PC-9 (cell line): ENCODE measurements around the gene ANKS1B. TPM values are rescaled to one million over a fixed set of nuclear protein-coding genes. Genes with fewer than 3 reads are reported as not detected.

ENCODE experiments used
- BruUV-seq: library from RNA; stranded (reverse); fragments of 400-500 nt; replicated peaks from 2 replicates; lab custom pipeline; 2021; lab: Mats Ljungman, UMichigan
- CTCF ChIA-PET: fragments of 300-600 bp; sonication (Branson Sonifier 250); formaldehyde crosslinking; loops from one replicate; lab custom pipeline; 2022; ENCODE audit warnings: antibody characterized with exemption; lab: Charles Lee
- POLR2A ChIA-PET: fragments of 300-600 bp; sonication (Branson Sonifier 250); formaldehyde crosslinking; loops from one replicate; lab custom pipeline; 2022; ENCODE audit warnings: antibody characterized with exemption; ENCODE audit not compliant: unreplicated experiment; lab: Charles Lee
- DNase-seq, 2 experiments: peaks; one replicate each; pipeline versions ENCODE4 v3.0.0 to v3.0.0-alpha.2; 2015 to 2022; ENCODE audit warnings: mixed read lengths in 1 of 2
- H2AFZ ChIP-seq: fragments of 200-600 bp; sonication (generic); 2 replicates; pipeline ENCODE4 v1.8.1; 2017; ENCODE audit warnings: antibody characterized with exemption
- H3F3A ChIP-seq: fragments of 200-600 bp; sonication (generic); 2 replicates; pipeline ENCODE4 v1.8.1; 2017; ENCODE audit warnings: antibody characterized with exemption, mild to moderate bottlenecking, low read depth; ENCODE audit not compliant: insufficient read depth
- H3K27ac ChIP-seq: fragments of 200-600 bp; sonication (generic); 2 replicates; pipeline ENCODE4 v1.6.1; 2016; ENCODE audit warnings: mixed run types
- H3K27me3 ChIP-seq: fragments of 200-600 bp; sonication (generic); 2 replicates; pipeline ENCODE4 v1.6.1; 2016; ENCODE audit warnings: low read depth, mixed run types; ENCODE audit not compliant: insufficient read depth
- H3K36me3 ChIP-seq: fragments of 200-600 bp; sonication (generic); 2 replicates; pipeline ENCODE4 v1.6.1; 2016; ENCODE audit warnings: low read depth, mixed run types
- H3K4me1 ChIP-seq: fragments of 200-600 bp; sonication (generic); replicated peaks from 2 replicates; pipeline ENCODE4 v1.6.1; 2016; ENCODE audit warnings: mixed run types; ENCODE audit not compliant: insufficient read depth
- H3K4me2 ChIP-seq: fragments of 200-600 bp; sonication (generic); 2 replicates; pipeline ENCODE4 v1.6.1; 2017; ENCODE audit warnings: mixed run types
- H3K4me3 ChIP-seq: fragments of 200-600 bp; sonication (generic); 2 replicates; pipeline ENCODE4 v1.6.1; 2016; ENCODE audit warnings: mixed run types
- H3K79me2 ChIP-seq: fragments of 200-600 bp; sonication (generic); 2 replicates; pipeline ENCODE4 v1.6.1; 2017; ENCODE audit warnings: low read depth, mixed run types
- H3K9me2 ChIP-seq: fragments of 200-600 bp; sonication (generic); 2 replicates; pipeline ENCODE4 v1.8.1; 2017; ENCODE audit warnings: mild to moderate bottlenecking; ENCODE audit not compliant: insufficient read depth
- H3K9me3 ChIP-seq: fragments of 200-600 bp; sonication (generic); 2 replicates; pipeline ENCODE4 v1.8.1; 2016; ENCODE audit warnings: low read depth; ENCODE audit not compliant: insufficient read depth
- H4K20me1 ChIP-seq: fragments of 200-600 bp; sonication (generic); 2 replicates; pipeline ENCODE4 v1.8.1; 2017; ENCODE audit not compliant: insufficient read depth
- CTCF ChIP-seq: fragments of 200-600 bp; sonication (generic); conservative IDR thresholded peaks from 2 replicates; pipeline ENCODE4 v1.6.1; 2017; ENCODE audit warnings: mixed run types, antibody characterized with exemption, mild to moderate bottlenecking, moderate library complexity
- EZH2 ChIP-seq: fragments of 200-600 bp; sonication (generic); IDR thresholded peaks from 2 replicates; pipeline ENCODE4 v1.8.0; 2017; ENCODE audit warnings: antibody characterized with exemption, low read depth
- intact Hi-C: fragments of 100-400 bp; cut with micrococcal nuclease; formaldehyde crosslinking; loops from one replicate; pipeline ENCODE4 v1.10.0; 2022; ENCODE audit not compliant: unreplicated experiment
- total RNA-seq: library from RNA; stranded (reverse); gene quantifications from 2 replicates; pipeline ENCODE4 v1.2.3, GENCODE V29; 2021

The ANKS1B gene
- total RNA-seq, 1 experiment from 2014 or later, result not detected

- DNase-seq, result no peak
- Histone ChIP-seq H3K9me2 (no peaks in the 10 kb centered on the region), H3K4me3 (no peak overlapping the region), H3K9me3 (no peaks in the 10 kb centered on the region), H3K4me2 (no peak overlapping the region), H2AFZ (no peak overlapping the region), H4K20me1 (no peaks in the 10 kb centered on the region; the same call in 1 of the 2 replicates), H3K27ac (no peak overlapping the region), H3K27me3 (no peaks in the 10 kb centered on the region), H3F3A (no peaks in the 10 kb centered on the region), H3K79me2 (no peaks in the 10 kb centered on the region), H3K36me3 (no peaks in the 10 kb centered on the region), H3K4me1 (no peaks in the 10 kb centered on the region)
- ChIA-PET CTCF (no interaction called here), POLR2A (no interaction called here)
- intact Hi-C loops, result no loop called here
- no peak for TF ChIP-seq CTCF
- TF ChIP-seq EZH2, result no peak
- BruUV-seq, result no TSS peak
Measured at GRCh38 chr12:99352269-99352668, 632.5 kb downstream of the ANKS1B start.

- no peaks in the 10 kb centered on the region for H3K36me3 ChIP-seq
- intact Hi-C loops, result no loop called here
Measured at GRCh38 chr12:99343960-99344359, 640.8 kb downstream of the ANKS1B start.

GRCh38 chr12:99339663-99340062 lies 645.1 kb downstream of the ANKS1B start:
- no peak for DNase-seq
- H4K20me1 ChIP-seq, result no peaks in the 10 kb centered on the region
- H3K27ac ChIP-seq, result no peak overlapping the region
- no peaks in the 10 kb centered on the region for H3F3A ChIP-seq
- POLR2A ChIA-PET, result no interaction called here
- no peaks in the 10 kb centered on the region for H3K27me3 ChIP-seq
- no peaks in the 10 kb centered on the region for H3K9me3 ChIP-seq
- no peaks in the 10 kb centered on the region for H3K9me2 ChIP-seq
- H3K4me3 ChIP-seq, result no peak overlapping the region
- CTCF ChIA-PET, result no interaction called here
- no peak overlapping the region for H3K4me2 ChIP-seq
- no peaks in the 10 kb centered on the region for H3K36me3 ChIP-seq
- no peaks in the 10 kb centered on the region for H3K79me2 ChIP-seq
- intact Hi-C loops, result no loop called here
- no TSS peak for BruUV-seq
- H3K4me1 ChIP-seq, result no peaks in the 10 kb centered on the region
- TF ChIP-seq CTCF, result no peak
- no peak for TF ChIP-seq EZH2
- H2AFZ ChIP-seq, result no peak overlapping the region

More at GRCh38 chr12:99343960-99344359, 640.8 kb downstream of the ANKS1B start:
- Histone ChIP-seq H3F3A (no peaks in the 10 kb centered on the region), H3K4me1 (no peaks in the 10 kb centered on the region), H3K27me3 (no peaks in the 10 kb centered on the region), H3K79me2 (no peaks in the 10 kb centered on the region), H3K9me3 (no peaks in the 10 kb centered on the region), H3K4me3 (no peak overlapping the region), H3K27ac (no peak overlapping the region), H2AFZ (no peak overlapping the region), H3K9me2 (no peaks in the 10 kb centered on the region), H4K20me1 (no peaks in the 10 kb centered on the region; the same call in 1 of the 2 replicates), H3K4me2 (no peak overlapping the region)
- CTCF ChIA-PET, result no interaction called here
- BruUV-seq, result no TSS peak
- no peak for TF ChIP-seq CTCF
- POLR2A ChIA-PET, result no interaction called here
- no peak for DNase-seq
